Calu3 (cell line): ENCODE results near the gene RBM43. TPM values are rescaled to one million over a fixed set of nuclear protein-coding genes. Genes with fewer than 3 reads are reported as not detected.
"Not testable (repeated sequence)": the region's sequence is repeated elsewhere in the genome, so short reads cannot be mapped to it uniquely, and the experiment has no call there.

ENCODE experiments used
- BruUV-seq: library from RNA; stranded (reverse); fragments of 400-500 nt; replicated peaks from 2 replicates; lab custom pipeline; 2021; lab: Mats Ljungman, UMichigan
- CTCF ChIA-PET: fragments of 300-600 bp; sonication (Branson Sonifier 250); formaldehyde crosslinking; loops from one replicate; lab custom pipeline; 2022; ENCODE audit warnings: antibody characterized with exemption; lab: Charles Lee
- DNase-seq: peaks from one replicate; pipeline ENCODE4 v3.0.0; 2022
- H3K27ac Mint-ChIP-seq: one replicate; pipeline ENCODE4 v1.8.0; 2022; ENCODE audit warnings: mixed read lengths; ENCODE audit not compliant: unreplicated experiment
- H3K27me3 Mint-ChIP-seq: one replicate; pipeline ENCODE4 v1.8.0; 2022; ENCODE audit warnings: mixed read lengths; ENCODE audit not compliant: unreplicated experiment
- H3K36me3 Mint-ChIP-seq: one replicate; pipeline ENCODE4 v1.8.0; 2022; ENCODE audit warnings: mild to moderate bottlenecking, moderate library complexity, mixed read lengths; ENCODE audit not compliant: insufficient read depth, unreplicated experiment
- H3K4me1 Mint-ChIP-seq: one replicate; pipeline ENCODE4 v1.8.0; 2022; ENCODE audit warnings: mild to moderate bottlenecking, low read depth, mixed read lengths; ENCODE audit not compliant: unreplicated experiment
- H3K4me3 Mint-ChIP-seq: one replicate; pipeline ENCODE4 v1.8.0; 2022; ENCODE audit warnings: mild to moderate bottlenecking, low read depth, moderate library complexity, mixed read lengths; ENCODE audit not compliant: unreplicated experiment
- H3K9me3 Mint-ChIP-seq: one replicate; pipeline ENCODE4 v1.8.0; 2022; ENCODE audit warnings: low read depth, mixed read lengths; ENCODE audit not compliant: unreplicated experiment
- intact Hi-C: fragments of 100-400 bp; cut with micrococcal nuclease; formaldehyde crosslinking; loops from one replicate; pipeline ENCODE4 v1.10.0; 2022; ENCODE audit not compliant: unreplicated experiment
- total RNA-seq: library from RNA; stranded (reverse); gene quantifications from 2 replicates; pipeline ENCODE4 v1.2.3, GENCODE V29; 2022
- TF ChIP-seq, protein P1 (sequence below): fragments of 200-600 bp; IDR thresholded peaks from one replicate; pipeline ENCODE4 v1.8.0; 2022; ENCODE audit warnings: antibody characterized with exemption; ENCODE audit not compliant: unreplicated experiment

The RBM43 gene
- total RNA-seq, 1 experiment from 2014 or later, result 5.2 TPM

DNA sequence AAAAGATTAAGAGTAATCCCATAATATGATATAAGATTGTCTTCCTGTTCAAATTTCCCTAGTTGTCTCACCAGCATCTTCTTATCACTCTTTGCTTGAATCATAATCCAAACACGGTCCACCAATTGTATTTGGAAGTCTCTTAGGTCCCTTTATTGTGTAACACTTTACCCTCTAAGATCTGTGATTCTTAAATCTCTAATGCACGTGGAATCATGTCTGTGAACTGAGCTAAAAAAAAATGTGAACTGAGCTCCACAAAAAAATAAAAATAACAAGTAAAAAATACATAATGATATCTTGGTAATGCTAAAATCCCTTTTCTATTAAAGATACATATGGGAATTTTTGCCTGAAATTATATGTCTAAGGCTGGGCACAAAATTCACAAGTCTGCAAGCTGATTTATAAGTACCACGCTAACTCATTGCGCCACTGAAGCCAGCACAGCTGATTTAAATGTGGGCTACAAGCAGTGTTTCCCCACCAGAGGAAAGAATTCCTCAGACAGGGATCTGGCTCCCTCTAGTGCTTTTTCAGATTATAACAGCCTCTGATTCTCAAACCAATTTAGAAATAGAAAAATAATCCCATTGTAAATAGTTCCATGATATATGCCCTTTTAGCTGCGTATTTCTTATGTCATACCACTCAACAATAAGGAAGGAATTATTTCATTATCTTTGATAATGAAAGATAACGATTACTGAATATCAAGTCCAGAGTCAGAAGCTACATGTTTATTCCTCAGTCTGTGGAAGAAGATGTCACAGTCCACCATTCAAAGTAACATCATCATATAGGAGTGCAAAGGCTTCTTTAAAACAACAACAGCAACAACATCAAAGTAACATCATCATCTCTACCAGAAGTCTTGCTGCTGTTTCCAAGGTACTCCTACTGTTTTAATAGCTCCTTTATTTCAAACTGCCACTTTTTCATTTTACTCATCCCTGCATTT, 22.9 kb downstream of the RBM43 start:
- TF ChIP-seq, protein P1, sequence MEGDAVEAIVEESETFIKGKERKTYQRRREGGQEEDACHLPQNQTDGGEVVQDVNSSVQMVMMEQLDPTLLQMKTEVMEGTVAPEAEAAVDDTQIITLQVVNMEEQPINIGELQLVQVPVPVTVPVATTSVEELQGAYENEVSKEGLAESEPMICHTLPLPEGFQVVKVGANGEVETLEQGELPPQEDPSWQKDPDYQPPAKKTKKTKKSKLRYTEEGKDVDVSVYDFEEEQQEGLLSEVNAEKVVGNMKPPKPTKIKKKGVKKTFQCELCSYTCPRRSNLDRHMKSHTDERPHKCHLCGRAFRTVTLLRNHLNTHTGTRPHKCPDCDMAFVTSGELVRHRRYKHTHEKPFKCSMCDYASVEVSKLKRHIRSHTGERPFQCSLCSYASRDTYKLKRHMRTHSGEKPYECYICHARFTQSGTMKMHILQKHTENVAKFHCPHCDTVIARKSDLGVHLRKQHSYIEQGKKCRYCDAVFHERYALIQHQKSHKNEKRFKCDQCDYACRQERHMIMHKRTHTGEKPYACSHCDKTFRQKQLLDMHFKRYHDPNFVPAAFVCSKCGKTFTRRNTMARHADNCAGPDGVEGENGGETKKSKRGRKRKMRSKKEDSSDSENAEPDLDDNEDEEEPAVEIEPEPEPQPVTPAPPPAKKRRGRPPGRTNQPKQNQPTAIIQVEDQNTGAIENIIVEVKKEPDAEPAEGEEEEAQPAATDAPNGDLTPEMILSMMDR, result peak; percentile 70
- no peak overlapping the region for H3K4me3 Mint-ChIP-seq
- CTCF ChIA-PET, result interaction anchor here (0.6 to 1.3 kb wide), 7 partner anchors 10 to 1641 kb away, joined by 3 to 5 read pairs (median 3); no protein-coding TSS in a partner anchor
- no peaks in the 10 kb centered on the region for H3K27me3 Mint-ChIP-seq
- H3K27ac Mint-ChIP-seq, result no peak overlapping the region
- DNase-seq, result peak; percentile 63
- H3K9me3 Mint-ChIP-seq, result no peaks in the 10 kb centered on the region
- intact Hi-C loops, result loop anchor here (5.0 to 10.0 kb wide), 4 partner anchors 164 to 1642 kb away; no protein-coding TSS in a partner anchor
- no peaks in the 10 kb centered on the region for H3K36me3 Mint-ChIP-seq
- no peaks in the 10 kb centered on the region for H3K4me1 Mint-ChIP-seq
- BruUV-seq, result no TSS peak

DNA sequence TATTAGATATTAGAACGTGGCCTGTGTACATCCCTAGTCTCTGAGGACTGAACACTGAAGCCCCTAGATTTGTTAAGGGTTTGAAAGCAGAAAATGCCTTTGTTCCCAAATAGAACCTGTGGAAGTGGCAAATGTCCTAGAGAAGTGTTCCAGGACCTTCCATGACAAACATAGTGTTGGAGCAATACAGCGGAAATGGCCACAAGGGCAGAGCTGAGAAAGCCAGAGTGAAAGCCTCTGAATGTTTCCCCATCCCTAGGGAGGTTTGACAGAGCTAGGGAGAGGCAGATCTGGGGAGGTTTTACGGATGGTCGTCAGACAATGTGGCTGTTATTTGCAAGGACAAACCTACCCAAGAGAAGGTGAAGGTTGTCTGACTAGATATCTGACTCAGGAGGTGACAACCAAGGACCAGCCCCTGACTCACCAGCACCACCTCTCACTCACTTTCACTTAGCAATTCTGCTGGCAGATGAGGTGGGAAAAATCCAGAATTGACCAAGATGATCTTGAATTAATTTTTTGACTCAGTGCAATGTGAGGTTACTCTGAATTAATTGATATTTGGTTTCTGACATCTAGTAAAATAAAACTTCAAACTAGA, 24.1 kb downstream of the RBM43 start:
- TF ChIP-seq, protein P1, result no peak
- Mint-ChIP-seq H3K27ac (no peak overlapping the region), H3K4me3 (no peak overlapping the region), H3K27me3 (no peaks in the 10 kb centered on the region), H3K36me3 (no peaks in the 10 kb centered on the region), H3K4me1 (no peaks in the 10 kb centered on the region), H3K9me3 (no peaks in the 10 kb centered on the region)
- intact Hi-C loops, result loop anchor here (5.0 to 10.0 kb wide), 4 partner anchors 163 to 1640 kb away; no protein-coding TSS in a partner anchor
- CTCF ChIA-PET, result interaction anchor here (0.7 kb wide), 1 partner anchor 153 kb away, joined by 5 read pairs; no protein-coding TSS in a partner anchor
- DNase-seq, result peak; percentile 6
- no TSS peak for BruUV-seq

DNA sequence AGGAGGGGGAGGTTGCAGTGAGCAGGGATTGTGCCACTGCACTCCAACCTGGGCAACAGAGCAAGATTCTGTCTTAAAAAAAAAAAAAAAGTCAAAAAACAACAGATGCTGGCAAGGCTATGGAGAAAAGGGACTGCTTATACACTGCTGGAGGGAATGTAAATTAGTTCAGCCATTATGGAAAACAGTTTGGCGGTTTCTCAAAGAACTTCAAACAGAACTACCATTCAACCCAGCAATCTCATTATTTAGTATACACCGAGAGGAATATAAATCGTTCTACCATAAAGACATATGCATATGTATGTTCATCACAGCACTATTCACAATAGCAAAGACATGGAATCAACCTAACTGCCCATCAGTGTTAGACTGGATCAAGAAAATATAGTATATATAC, 27.9 kb downstream of the RBM43 start:
- not testable (repeated sequence) for H3K27ac Mint-ChIP-seq, H3K4me3 Mint-ChIP-seq, BruUV-seq, H3K36me3 Mint-ChIP-seq, H3K4me1 Mint-ChIP-seq, DNase-seq, H3K27me3 Mint-ChIP-seq, H3K9me3 Mint-ChIP-seq
- CTCF ChIA-PET, result interaction anchor here (0.7 kb wide), 1 partner anchor 32 kb away, joined by 3 read pairs; no protein-coding TSS in a partner anchor
- intact Hi-C loops, result loop anchor here (10.0 kb wide), 2 partner anchors 159 to 619 kb away; no protein-coding TSS in a partner anchor

DNA sequence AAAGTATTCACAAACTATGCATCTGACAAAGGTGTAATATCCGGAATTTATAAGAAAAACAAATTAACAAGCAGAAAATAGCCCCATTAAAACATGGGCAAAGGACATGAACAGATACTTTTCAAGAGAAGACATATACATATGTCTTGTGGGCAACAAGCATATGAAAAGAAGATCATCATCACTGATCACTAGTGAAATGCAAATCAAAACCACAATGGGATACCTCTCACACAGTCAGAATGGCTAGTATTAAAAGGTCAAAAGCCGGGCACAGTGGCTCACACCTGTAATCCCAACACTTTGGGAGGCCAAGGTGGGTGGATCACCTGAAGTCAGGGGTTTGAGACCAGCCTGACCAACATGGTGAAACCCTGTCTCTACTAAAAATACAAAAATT, 28.4 kb downstream of the RBM43 start:
- H3K4me3 Mint-ChIP-seq, DNase-seq, H3K36me3 Mint-ChIP-seq, H3K27me3 Mint-ChIP-seq, BruUV-seq, H3K4me1 Mint-ChIP-seq, H3K27ac Mint-ChIP-seq, H3K9me3 Mint-ChIP-seq: not testable (repeated sequence)
- intact Hi-C loops, result loop anchor here (10.0 kb wide), 2 partner anchors 158 to 618 kb away; no protein-coding TSS in a partner anchor
- CTCF ChIA-PET, result interaction anchor here (0.7 kb wide), 1 partner anchor 32 kb away, joined by 3 read pairs; no protein-coding TSS in a partner anchor

DNA sequence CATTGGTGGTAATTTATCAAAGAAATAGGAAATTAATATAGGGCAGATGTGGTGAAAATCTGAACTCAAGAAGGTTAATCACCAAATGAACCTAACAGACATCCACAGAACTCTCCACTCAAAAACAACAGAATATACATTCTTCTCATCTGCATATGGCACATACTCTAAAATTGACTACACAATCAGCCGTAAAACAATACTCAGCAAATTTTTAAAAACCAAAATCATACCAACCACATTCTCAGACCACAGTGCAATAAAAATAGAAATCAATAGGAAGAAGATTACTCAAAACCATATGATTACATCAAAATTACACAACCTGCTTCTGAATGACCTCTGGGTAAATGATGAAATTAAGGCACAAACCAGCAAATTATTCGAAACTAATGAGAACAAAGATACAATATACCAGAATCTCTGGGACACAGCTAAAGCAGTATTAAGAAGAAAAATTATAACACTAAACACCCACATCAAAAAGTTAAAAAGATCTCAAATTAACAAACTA, 31.0 kb downstream of the RBM43 start:
- Mint-ChIP-seq H3K4me1 (no peaks in the 10 kb centered on the region), H3K36me3 (no peaks in the 10 kb centered on the region), H3K4me3 (no peak overlapping the region), H3K27ac (no peak overlapping the region), H3K9me3 (no peaks in the 10 kb centered on the region), H3K27me3 (no peaks in the 10 kb centered on the region)
- CTCF ChIA-PET, result no interaction called here
- no peak for DNase-seq
- intact Hi-C loops, result loop anchor here (10.0 kb wide), 2 partner anchors 156 to 616 kb away; no protein-coding TSS in a partner anchor
- TF ChIP-seq, protein P1, result no peak
- BruUV-seq, result no TSS peak
